GM12872 (cell line): ENCODE results near the gene HECTD4.
A peak's percentile ranks its signal among the peaks of the same experiment; 100 is the strongest.

Experiments used
- CTCF ChIP-seq: IDR thresholded peaks from 3 replicates; pipeline ENCODE4 v1.5.1; 2011; ENCODE audit warnings: low read depth, mild to moderate bottlenecking, low read length, moderate library complexity; ENCODE audit not compliant: insufficient read depth

HECTD4 gene

GRCh38 chr12:112199136-112199535 is 183.1 kb downstream of the HECTD4 start:
- no peak for TF ChIP-seq CTCF

GRCh38 chr12:112198120-112198733 is 184.0 kb downstream of the HECTD4 start:
- peak; percentile 76 for TF ChIP-seq CTCF

- no peak for TF ChIP-seq CTCF
Measured at GRCh38 chr12:112196196-112196875, 185.9 kb downstream of the HECTD4 start.

GRCh38 chr12:112194601-112195247 is 187.5 kb downstream of the HECTD4 start:
- TF ChIP-seq CTCF, result no peak

GRCh38 chr12:112192475-112192874 is 189.8 kb downstream of the HECTD4 start:
- no peak for TF ChIP-seq CTCF

- no peak for TF ChIP-seq CTCF
Measured at GRCh38 chr12:112191840-112192321, 190.3 kb downstream of the HECTD4 start.

- TF ChIP-seq CTCF, result no peak
Measured at GRCh38 chr12:112191201-112191600, 191.0 kb downstream of the HECTD4 start.
